GM19240 (cell line): ENCODE results near the gene SPACA9.

Experiments used
- DNase-seq: peaks from one replicate; pipeline ENCODE4 v3.0.0; 2011; ENCODE audit warnings: low spot score; ENCODE audit not compliant: insufficient read length

Gene SPACA9

DNA sequence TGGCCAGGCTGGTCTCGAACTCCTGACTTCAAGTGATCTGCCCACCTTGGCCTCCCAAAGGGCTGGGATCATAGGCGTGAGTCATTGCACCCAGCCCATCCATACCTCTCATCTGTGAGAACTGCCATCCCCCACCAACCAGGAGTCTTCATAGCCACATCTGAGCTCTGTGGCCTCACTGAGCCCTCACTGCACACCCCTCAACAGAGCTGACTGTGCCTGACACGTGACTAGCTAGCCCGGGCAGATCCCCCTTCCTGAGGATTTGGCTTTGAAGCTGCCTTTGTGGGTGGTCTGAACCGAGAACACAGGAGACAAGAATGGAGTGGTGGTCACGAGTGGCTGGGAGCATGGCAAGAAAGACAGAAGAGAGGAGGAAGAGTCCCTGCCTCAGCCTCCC, 16.2 kb upstream of the SPACA9 start:
- no peak for DNase-seq

DNA sequence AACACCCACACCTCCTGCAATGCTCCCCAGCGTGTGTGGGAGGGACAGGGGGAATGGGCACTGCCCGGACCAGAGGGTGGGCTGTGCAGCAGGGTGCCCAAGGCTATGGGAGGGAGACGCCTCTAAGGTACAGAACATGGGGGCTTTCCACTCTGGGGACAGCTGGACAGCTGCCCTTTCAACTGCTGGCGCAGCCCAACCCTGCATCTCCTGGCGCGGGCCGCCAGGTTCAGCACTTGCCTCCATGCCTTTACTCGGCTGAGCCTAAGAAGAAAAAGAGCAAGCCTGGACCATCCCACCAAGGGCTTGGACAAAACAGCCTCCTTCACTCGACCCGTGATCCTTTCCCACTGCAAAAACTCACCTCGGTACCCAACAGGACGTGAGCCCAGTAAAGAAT, 15.6 kb upstream of the SPACA9 start:
- DNase-seq = no peak

DNA sequence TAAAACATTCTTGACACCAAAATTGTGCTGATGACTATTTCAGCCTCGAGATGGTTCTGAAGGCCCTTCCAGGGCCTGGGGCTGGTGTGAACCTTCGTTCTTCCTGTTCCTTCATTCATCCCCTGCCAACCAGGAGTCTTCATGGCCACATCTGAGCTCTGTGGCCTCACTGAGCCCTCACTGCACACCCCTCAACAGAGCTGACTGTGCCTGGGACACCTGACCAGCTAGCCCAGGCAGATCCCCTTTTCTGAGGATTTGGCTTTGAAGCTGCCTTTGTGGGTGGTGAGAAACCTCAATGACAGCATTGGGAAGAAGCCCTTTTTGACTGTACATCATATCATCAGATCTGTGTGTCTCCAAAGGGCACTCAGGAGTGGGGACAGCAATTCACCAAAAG, 14.4 kb upstream of the SPACA9 start:
- no peak for DNase-seq

DNA sequence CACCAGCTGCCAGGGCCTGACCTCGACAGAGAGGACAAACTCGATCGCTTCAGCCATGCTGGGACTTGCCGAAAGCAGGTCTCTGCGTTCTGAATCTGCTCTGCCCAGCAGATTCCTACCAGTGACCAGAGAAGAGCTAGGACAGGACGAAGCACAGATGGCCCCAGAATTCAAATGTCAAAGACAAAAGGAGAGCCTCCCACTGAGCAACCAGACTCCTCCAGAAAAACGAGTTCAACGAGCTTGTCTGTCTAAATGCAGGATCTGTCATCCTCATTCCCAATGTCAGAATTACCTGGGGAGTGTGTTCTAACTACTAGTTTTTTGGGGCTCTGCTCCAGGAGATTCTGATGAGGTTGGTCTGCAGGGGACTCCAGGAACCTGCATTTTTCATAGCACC, 14.0 kb upstream of the SPACA9 start:
- no peak for DNase-seq

DNA sequence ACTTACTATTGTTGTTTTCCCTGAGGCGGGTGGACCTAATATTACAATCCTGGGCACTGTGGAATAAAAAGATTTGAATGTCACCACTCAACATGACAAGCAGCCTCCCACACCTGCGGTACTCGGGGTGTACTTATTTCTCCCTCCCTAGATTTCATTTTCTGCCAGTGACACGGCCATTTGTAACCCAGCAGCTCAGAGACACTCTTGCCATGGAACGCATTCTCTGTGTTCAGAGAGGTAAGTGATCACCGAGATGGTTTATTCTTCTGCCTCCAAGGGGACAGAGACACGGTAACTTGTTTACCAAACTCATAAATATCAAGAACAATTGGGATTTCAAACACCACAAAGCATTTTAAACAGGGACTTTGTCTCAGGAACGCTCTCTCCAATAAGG, 11.8 kb upstream of the SPACA9 start:
- DNase-seq = no peak

DNA sequence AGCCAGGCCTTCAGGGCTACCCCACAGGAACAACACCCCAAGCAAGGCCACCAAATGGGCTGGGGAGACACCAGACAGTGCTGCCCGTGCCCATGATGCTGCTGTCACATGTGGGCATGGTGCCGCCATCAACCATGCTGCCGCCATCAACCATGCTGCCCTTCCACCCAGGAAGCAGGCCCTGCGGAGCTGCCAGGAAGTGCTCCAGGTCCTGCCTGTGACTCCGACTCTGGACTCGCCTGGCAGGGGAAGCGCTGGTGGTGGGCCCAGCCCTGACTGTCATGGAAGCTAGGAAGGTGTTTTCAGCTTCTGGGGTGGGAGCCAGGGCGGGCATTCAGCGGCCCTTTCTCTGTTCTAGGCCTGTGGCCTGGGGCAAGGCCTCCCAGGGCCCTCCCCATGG, 9.4 kb upstream of the SPACA9 start:
- DNase-seq = no peak

DNA sequence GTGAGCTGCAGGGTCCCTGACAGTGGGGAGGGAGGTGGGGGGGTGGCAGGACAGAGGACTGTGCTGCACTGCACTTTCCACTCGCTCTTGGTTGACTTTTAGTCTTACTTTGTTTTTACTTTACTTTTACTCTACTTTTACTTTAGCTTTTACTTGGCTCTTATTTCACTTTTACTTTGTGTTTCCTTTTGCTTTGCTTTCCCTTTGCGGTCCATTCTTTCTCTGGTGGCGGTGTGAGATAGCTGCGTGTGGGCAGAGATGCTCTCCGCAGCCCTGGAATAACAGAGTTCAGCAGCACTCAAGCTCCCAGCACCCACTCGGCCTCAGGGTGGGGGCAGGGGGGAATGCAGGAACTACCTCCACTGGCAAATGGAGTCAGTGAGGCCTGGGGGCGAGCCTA, 5.3 kb upstream of the SPACA9 start:
- no peak for DNase-seq

GRCh38 chr9:132875159-132875558, 3.5 kb upstream of the SPACA9 start:
- DNase-seq = no peak

GRCh38 chr9:132876849-132877248, 1.8 kb upstream of the SPACA9 start:
- DNase-seq = no peak

DNA sequence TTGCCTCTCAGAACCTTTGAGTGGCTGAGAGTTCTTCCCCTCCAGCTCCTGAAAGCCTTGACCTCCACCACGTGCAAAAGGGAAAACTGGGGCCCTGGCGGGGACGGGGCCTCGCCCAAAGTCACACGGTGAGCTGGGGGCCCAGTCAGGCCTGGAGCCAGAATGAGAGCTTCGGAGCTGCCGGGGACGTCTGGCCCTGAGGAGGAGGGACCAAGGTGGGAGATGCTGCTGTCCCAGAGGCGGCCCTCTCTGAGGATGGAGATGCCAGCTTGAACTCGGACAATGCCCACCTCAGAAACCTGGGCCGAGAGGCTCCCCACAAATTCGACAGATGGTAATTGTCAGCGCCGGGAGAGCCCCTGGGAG, 1.3 kb upstream of the SPACA9 start:
- no peak for DNase-seq

GRCh38 chr9:132877824-132878694, 639 bp upstream of the SPACA9 start, which contains the start of gene AK8:
AK8 (minus strand) TSS chr9:132878284; CDS start chr9:132878255, 29 bp downstream.
- peak; percentile 92 for DNase-seq

- DNase-seq = no peak
Measured at GRCh38 chr9:132879457-132880323, 992 bp downstream of the SPACA9 start.

DNA sequence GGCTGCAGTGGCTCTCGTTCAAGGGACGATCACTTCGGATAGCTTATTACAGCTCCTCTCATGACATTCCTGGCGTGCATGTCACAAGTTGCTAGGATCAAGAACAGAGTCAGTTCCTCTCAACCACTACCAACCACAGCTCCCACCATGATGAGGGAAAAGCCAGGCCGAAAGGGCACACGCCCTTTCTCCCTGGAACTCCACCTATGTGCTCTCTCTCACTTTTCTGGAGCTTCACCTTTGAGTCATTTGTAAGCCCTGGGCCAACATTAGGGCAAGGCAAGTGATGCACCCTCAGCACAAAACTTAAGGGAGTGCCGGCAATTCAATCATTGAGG, 1.6 kb downstream of the SPACA9 start:
- DNase-seq = no peak

DNA sequence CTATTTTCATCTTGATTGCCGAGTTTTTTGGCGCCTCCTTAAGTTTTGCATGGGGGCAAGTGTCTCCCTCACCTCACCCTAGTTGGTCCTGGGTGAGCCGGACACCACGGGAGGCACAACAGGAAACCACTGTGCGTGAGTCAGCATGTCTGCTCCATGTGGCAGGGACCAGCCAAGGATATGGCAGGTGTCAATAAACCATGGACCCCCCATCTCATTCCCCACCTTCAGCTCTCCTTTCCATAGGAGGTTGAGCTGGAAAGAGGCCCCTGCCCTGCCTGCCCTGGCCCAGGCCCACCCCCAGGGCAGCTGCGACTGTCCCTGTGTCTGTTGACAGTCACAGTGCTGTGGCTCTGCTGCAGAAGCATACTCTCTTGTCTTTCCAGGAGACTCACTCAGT, 3.1 kb downstream of the SPACA9 start:
- DNase-seq = no peak

GRCh38 chr9:132882616-132883015, 3.9 kb downstream of the SPACA9 start:
- no peak for DNase-seq

- no peak for DNase-seq
Measured at GRCh38 chr9:132883349-132884294, 4.9 kb downstream of the SPACA9 start.

GRCh38 chr9:132885720-132886333, 7.1 kb downstream of the SPACA9 start:
- no peak for DNase-seq

DNA sequence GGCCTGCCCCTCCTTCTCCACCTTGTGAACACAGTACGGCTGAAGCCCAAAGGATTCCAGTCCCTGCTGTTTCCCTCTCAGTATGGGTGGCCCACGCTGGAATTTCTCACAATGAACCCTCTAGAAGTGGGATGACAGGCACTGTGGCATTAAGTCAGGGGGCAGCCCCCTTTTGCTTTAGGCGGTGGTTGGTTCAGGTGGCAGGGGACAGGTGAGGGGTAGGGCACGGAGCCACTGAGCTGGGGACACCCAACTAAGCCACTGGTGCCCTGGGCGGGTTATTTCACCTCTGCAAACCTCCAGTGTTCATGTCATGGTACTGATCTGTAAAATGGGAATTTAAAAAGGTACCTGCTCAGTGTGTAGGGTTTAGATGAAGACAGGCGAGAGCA, 7.6 kb downstream of the SPACA9 start:
- no peak for DNase-seq

DNA sequence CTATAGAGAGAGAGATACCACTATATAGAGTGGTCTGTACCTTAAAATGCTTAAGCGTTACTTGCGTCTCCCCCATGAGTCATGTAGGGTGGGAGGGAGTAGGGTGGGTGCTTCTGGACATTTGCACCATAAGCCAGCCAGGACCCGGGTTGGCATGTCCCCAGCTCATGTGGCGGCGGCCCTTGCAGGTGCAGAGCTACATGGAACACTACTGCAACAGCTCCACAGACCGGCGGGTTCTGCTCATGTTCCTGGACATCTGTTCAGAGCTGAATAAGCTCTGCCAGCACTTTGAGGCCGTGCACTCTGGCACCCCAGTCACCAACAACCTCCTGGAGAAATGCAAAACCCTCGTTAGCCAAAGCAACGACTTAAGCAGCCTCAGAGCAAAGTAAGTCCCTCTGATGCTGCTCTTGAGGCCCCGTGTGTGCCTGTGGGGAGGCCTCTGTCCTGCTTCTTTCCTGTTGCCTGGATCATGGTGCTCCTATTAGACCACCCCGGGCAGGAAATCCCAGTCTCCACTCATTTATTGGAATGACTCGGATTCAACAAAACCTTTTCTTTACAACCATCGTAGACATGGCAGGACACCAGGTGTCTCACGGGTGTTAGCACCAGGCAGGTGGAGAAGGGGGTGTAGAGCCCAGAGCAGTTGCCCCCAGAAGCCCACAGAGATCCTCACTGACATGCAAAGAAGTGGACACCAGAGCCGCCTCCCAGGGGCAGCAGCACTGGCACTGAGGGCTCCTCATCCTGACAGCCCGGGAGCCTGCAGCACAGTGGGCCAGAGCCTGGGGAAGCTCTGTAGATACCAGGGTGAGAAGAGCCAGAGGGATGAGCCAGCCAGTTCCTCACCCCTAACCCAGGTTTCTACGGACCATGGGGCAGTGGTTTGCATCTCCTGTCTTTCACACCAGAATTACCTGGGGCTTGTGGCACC, 8.8 kb downstream of the SPACA9 start:
- no peak for DNase-seq

DNA sequence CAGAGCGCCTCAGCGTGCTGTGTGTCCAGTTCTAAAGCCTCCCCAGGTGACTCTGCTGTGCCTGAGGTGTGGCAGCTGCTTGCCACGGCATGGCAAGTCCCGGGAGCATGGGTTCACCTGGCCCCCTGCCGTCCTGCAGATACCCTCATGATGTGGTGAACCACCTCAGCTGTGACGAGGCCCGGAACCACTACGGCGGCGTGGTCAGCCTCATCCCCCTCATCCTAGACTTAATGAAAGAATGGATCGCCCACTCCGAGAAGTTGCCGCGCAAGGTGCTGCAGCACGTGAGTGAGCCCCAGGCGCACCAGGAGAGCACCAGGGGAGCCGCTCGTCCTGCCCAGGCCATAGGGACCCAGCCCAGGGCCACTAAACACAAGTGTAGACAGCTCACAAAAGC, 9.5 kb downstream of the SPACA9 start:
- no peak for DNase-seq
